Hepatocyte (in vitro differentiated cells): ENCODE results near the gene DENND2D. TPM values are rescaled to one million over a fixed set of nuclear protein-coding genes. Genes with fewer than 3 reads are reported as not detected.

Experiments
- DNase-seq: peaks from one replicate; pipeline ENCODE4 v3.0.0-alpha.2; 2016; ENCODE audit warnings: low spot score
- H2AFZ ChIP-seq: fragments of 200-600 bp; sonication (generic); 2 replicates; pipeline ENCODE4 v1.6.0; 2016; ENCODE audit warnings: antibody characterized with exemption, mild to moderate bottlenecking
- H3K27ac ChIP-seq: fragments of 200-600 bp; sonication (generic); 2 replicates; pipeline ENCODE4 v1.5.1; 2016; ENCODE audit warnings: mild to moderate bottlenecking
- H3K27me3 ChIP-seq: fragments of 200-600 bp; sonication (generic); 2 replicates; pipeline ENCODE4 v1.6.1; 2016
- H3K36me3 ChIP-seq: fragments of 200-600 bp; sonication (generic); replicated peaks from 2 replicates; pipeline ENCODE4 v1.5.1; 2016; ENCODE audit warnings: low read depth; ENCODE audit not compliant: insufficient read depth
- H3K4me1 ChIP-seq: fragments of 200-600 bp; sonication (generic); 2 replicates; pipeline ENCODE4 v1.5.1; 2016; ENCODE audit warnings: mild to moderate bottlenecking, moderate library complexity; ENCODE audit not compliant: insufficient read depth
- H3K4me2 ChIP-seq: fragments of 200-600 bp; sonication (generic); 2 replicates; pipeline ENCODE4 v1.6.0; 2016
- H3K4me3 ChIP-seq: fragments of 200-600 bp; sonication (generic); 2 replicates; pipeline ENCODE4 v1.5.1; 2016; ENCODE audit warnings: mild to moderate bottlenecking
- H3K79me2 ChIP-seq: fragments of 200-600 bp; sonication (generic); 2 replicates; pipeline ENCODE4 v1.6.0; 2017; ENCODE audit warnings: mild to moderate bottlenecking
- H3K9me2 ChIP-seq: fragments of 200-600 bp; sonication (generic); replicated peaks from 2 replicates; pipeline ENCODE4 v1.6.0; 2017; ENCODE audit warnings: mild to moderate bottlenecking; ENCODE audit not compliant: insufficient read depth
- H3K9me3 ChIP-seq: fragments of 200-600 bp; sonication (generic); 2 replicates; pipeline ENCODE4 v1.5.1; 2016; ENCODE audit warnings: low read depth, mild to moderate bottlenecking
- H4K20me1 ChIP-seq: fragments of 200-600 bp; sonication (generic); 2 replicates; pipeline ENCODE4 v1.6.0; 2016; ENCODE audit warnings: mild to moderate bottlenecking; ENCODE audit not compliant: insufficient read depth, poor library complexity, severe bottlenecking
- CTCF ChIP-seq: fragments of 200-600 bp; sonication (generic); IDR thresholded peaks from 2 replicates; pipeline ENCODE4 v1.5.1; 2016; ENCODE audit warnings: antibody characterized with exemption, mild to moderate bottlenecking; ENCODE audit not compliant: poor library complexity
- EZH2 ChIP-seq: fragments of 200-600 bp; sonication (generic); IDR thresholded peaks from 2 replicates; pipeline ENCODE4 v1.6.1; 2016; ENCODE audit warnings: antibody characterized with exemption, mild to moderate bottlenecking, borderline replicate concordance
- EZH2phosphoT487 ChIP-seq: fragments of 200-600 bp; sonication (generic); IDR thresholded peaks from one replicate; pipeline ENCODE4 v1.6.1; 2018; ENCODE audit warnings: antibody characterized with exemption, mild to moderate bottlenecking, low read depth, moderate library complexity; ENCODE audit not compliant: unreplicated experiment, severe bottlenecking
- WGBS: methylation state at CpG from one replicate; pipeline ENCODE4 v1.1.6; 2016; ENCODE audit warnings: low lambda C conversion rate; ENCODE audit errors: missing lambda C conversion rate; 5-methylcytosine and 5-hydroxymethylcytosine counted together
- polyA plus RNA-seq: library from polyadenylated mRNA; unstranded; fragments of >200 nt; fragmentation: Nextera tagmentation; extraction: Ambion mirVana; gene quantifications from 2 replicates; pipeline ENCODE4 v1.2.1, GENCODE V29; 2016
- total RNA-seq: library from RNA; depleted of rRNA; stranded (reverse); fragments of >200 nt; gene quantifications from 2 replicates; pipeline ENCODE4 v1.2.3, GENCODE V29; 2014

DENND2D gene
- total and polyA plus RNA-seq, 2 experiments from 2014 or later: 7.6 to 8.3 TPM

- H3K27me3 ChIP-seq: no peaks in the 10 kb centered on the region
- no peak overlapping the region for H3K27ac ChIP-seq
- TF ChIP-seq EZH2 (no peak), EZH2phosphoT487 (no peak), CTCF (no peak)
- H2AFZ ChIP-seq: no peak overlapping the region
- no peak overlapping the region for H3K4me3 ChIP-seq
- no peaks in the 10 kb centered on the region for H3K9me3 ChIP-seq
- no peaks in the 10 kb centered on the region for H4K20me1 ChIP-seq
- H3K4me1 ChIP-seq: peaks cover 3% of the 10 kb centered on the region
- no peaks in the 10 kb centered on the region for H3K9me2 ChIP-seq
- no peak overlapping the region for H3K4me2 ChIP-seq
- H3K36me3 ChIP-seq: no peaks in the 10 kb centered on the region
- H3K79me2 ChIP-seq: no peaks in the 10 kb centered on the region
- DNase-seq: no peak
- 74% methylated on average over 4 of the region's 4 CpGs for WGBS
These were observed 42.5 kb upstream of the DENND2D start for GRCh38 chr1:111242805-111243523.

- H3K4me2 ChIP-seq: no peak overlapping the region
- no peaks in the 10 kb centered on the region for H3K9me3 ChIP-seq
- no peak overlapping the region for H3K4me3 ChIP-seq
- TF ChIP-seq EZH2phosphoT487 (no peak), EZH2 (no peak), CTCF (no peak)
- H3K36me3 ChIP-seq: no peaks in the 10 kb centered on the region
- no peak overlapping the region for H3K27ac ChIP-seq
- H3K79me2 ChIP-seq: no peaks in the 10 kb centered on the region
- DNase-seq: no peak
- peaks cover 3% of the 10 kb centered on the region for H3K4me1 ChIP-seq
- no peaks in the 10 kb centered on the region for H4K20me1 ChIP-seq
- no peaks in the 10 kb centered on the region for H3K27me3 ChIP-seq
- H3K9me2 ChIP-seq: no peaks in the 10 kb centered on the region
- H2AFZ ChIP-seq: no peak overlapping the region
- 67% methylated on average over 2 of the region's 2 CpGs for WGBS
These were observed 41.4 kb upstream of the DENND2D start for GRCh38 chr1:111241797-111242196.

DNA sequence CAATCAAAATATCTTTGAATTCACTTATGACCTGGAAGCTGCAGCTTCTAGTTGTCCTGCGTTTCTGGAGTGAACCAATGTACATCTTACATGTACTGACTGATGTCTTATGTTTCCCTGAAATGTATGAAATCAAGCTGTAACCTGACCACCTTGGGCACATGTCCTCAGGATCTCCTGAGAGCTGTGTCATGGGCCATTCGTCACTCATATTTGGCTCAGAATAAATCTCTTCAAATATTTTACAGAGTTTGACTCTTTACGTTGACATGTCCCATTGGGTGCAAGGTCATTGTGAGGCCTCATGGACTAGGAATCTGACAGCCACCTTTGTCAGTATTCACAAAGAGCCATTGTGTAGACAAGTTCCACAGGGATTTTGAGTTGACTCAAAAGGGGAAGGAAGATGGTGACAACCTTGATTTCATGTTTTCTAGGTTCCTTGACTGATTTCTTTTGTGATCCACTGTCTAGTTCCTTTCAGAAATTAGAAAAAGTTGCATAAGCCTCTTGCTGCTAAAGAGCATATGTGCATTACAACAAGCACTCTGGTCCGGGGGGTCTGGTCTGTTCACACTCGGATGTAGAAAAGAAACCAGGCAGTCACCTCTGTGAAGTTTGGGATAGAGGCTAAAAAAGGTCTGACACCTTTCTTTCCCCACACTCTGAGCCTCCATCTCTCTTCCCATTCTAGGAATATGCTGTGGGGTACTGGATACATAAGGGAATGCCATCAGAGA lies 37.8 kb upstream of the DENND2D start:
- 80% methylated on average over 5 of the region's 5 CpGs for WGBS
- no peak for DNase-seq
- Histone ChIP-seq H3K4me2 (no peak overlapping the region), H3K9me2 (no peaks in the 10 kb centered on the region), H3K36me3 (no peaks in the 10 kb centered on the region), H3K4me1 (peaks cover 3% of the 10 kb centered on the region), H3K79me2 (no peaks in the 10 kb centered on the region), H3K27ac (no peak overlapping the region), H3K9me3 (no peaks in the 10 kb centered on the region), H4K20me1 (no peaks in the 10 kb centered on the region), H2AFZ (no peak overlapping the region), H3K27me3 (no peaks in the 10 kb centered on the region), H3K4me3 (no peak overlapping the region)
- TF ChIP-seq CTCF: no peak
- no peak for TF ChIP-seq EZH2
- TF ChIP-seq EZH2phosphoT487: no peak
